Upper lobe of right lung (tissue), 1 donor: ENCODE results near the gene PCDHGC3. TPM values are rescaled to one million over a fixed set of nuclear protein-coding genes. Genes with fewer than 3 reads are reported as not detected.

Experiments
- ATAC-seq: fragments of 200-7000 bp; cut with Tn5 transposase; one replicate; pipeline ENCODE4 v1.9.1; 2020; ENCODE audit warnings: mild to moderate bottlenecking, moderate library complexity
- DNase-seq: peaks from one replicate; pipeline ENCODE4 v3.0.0-alpha.2; 2020
- H3K27ac ChIP-seq: fragments of 200-600 bp; one replicate; pipeline ENCODE4 v1.8.0; 2022
- H3K27me3 ChIP-seq: fragments of 200-600 bp; one replicate; pipeline ENCODE4 v1.8.0; 2022; ENCODE audit warnings: mild to moderate bottlenecking
- H3K36me3 ChIP-seq: fragments of 200-600 bp; one replicate; pipeline ENCODE4 v1.8.0; 2022
- H3K4me1 ChIP-seq: fragments of 200-600 bp; one replicate; pipeline ENCODE4 v1.8.0; 2022
- H3K4me3 ChIP-seq: fragments of 200-600 bp; one replicate; pipeline ENCODE4 v1.8.0; 2022; ENCODE audit warnings: mild to moderate bottlenecking
- H3K9me3 ChIP-seq: fragments of 200-600 bp; one replicate; pipeline ENCODE4 v1.8.0; 2022
- intact Hi-C: fragments of 100-400 bp; cut with DNase I; formaldehyde crosslinking; loops from one replicate; pipeline ENCODE4 v1.11.0; 2022
- total RNA-seq: library from RNA; stranded (reverse); fragmentation: NEBNext Ultra II Directional; extraction: Animal tissue kit (Norgen Biotek cat#: 25700); gene quantifications from one replicate; pipeline ENCODE4 v1.2.1, GENCODE V29; 2021
- TF ChIP-seq, protein P1 (sequence below): fragments of 200-600 bp; IDR thresholded peaks from one replicate; pipeline ENCODE4 v1.8.0; 2022; ENCODE audit warnings: antibody characterized with exemption
- donor health status: DM: no; HTN: yes; CAD: no; lungs with severe emphysema.

The PCDHGC3 gene
- total RNA-seq, 1 donor from 2014 or later, result 109 TPM

DNA sequence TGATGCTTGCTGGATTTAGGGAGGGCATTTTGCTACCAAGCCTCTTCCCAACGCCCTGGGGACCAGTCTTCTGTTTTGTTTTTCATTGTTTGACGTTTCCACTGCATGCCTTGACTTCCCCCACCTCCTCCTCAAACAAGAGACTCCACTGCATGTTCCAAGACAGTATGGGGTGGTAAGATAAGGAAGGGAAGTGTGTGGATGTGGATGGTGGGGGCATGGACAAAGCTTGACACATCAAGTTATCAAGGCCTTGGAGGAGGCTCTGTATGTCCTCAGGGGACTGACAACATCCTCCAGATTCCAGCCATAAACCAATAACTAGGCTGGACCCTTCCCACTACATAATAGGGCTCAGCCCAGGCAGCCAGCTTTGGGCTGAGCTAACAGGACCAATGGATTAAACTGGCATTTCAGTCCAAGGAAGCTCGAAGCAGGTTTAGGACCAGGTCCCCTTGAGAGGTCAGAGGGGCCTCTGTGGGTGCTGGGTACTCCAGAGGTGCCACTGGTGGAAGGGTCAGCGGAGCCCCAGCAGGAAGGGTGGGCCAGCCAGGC, 36.1 kb downstream of the PCDHGC3 start:
- no peak for DNase-seq
- H3K27me3 ChIP-seq, result no peaks in the 10 kb centered on the region
- H3K4me3 ChIP-seq, result no peak overlapping the region
- H3K27ac ChIP-seq, result peak overlapping the region; percentile 76
- no peak for ATAC-seq
- TF ChIP-seq, protein P1, sequence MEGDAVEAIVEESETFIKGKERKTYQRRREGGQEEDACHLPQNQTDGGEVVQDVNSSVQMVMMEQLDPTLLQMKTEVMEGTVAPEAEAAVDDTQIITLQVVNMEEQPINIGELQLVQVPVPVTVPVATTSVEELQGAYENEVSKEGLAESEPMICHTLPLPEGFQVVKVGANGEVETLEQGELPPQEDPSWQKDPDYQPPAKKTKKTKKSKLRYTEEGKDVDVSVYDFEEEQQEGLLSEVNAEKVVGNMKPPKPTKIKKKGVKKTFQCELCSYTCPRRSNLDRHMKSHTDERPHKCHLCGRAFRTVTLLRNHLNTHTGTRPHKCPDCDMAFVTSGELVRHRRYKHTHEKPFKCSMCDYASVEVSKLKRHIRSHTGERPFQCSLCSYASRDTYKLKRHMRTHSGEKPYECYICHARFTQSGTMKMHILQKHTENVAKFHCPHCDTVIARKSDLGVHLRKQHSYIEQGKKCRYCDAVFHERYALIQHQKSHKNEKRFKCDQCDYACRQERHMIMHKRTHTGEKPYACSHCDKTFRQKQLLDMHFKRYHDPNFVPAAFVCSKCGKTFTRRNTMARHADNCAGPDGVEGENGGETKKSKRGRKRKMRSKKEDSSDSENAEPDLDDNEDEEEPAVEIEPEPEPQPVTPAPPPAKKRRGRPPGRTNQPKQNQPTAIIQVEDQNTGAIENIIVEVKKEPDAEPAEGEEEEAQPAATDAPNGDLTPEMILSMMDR, result no peak
- peaks cover 23% of the 10 kb centered on the region for H3K36me3 ChIP-seq
- peaks cover 43% of the 10 kb centered on the region for H3K4me1 ChIP-seq
- no peaks in the 10 kb centered on the region for H3K9me3 ChIP-seq
- intact Hi-C loops, result no loop called here

DNA sequence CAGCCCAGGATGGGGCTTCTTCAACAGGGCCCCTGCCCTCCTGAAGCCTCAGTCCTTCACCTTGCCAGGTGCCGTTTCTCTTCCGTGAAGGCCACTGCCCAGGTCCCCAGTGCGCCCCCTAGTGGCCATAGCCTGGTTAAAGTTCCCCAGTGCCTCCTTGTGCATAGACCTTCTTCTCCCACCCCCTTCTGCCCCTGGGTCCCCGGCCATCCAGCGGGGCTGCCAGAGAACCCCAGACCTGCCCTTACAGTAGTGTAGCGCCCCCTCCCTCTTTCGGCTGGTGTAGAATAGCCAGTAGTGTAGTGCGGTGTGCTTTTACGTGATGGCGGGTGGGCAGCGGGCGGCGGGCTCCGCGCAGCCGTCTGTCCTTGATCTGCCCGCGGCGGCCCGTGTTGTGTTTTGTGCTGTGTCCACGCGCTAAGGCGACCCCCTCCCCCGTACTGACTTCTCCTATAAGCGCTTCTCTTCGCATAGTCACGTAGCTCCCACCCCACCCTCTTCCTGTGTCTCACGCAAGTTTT, 36.7 kb downstream of the PCDHGC3 start:
- peaks cover 26% of the 10 kb centered on the region for H3K36me3 ChIP-seq
- TF ChIP-seq, protein P1, result peak; percentile 85
- H3K27me3 ChIP-seq, result no peaks in the 10 kb centered on the region
- DNase-seq (peak; percentile 91), ATAC-seq (peak; percentile 73)
- H3K4me1 ChIP-seq, result peaks cover 43% of the 10 kb centered on the region
- no peaks in the 10 kb centered on the region for H3K9me3 ChIP-seq
- peak overlapping the region; percentile 76 for H3K27ac ChIP-seq
- peak overlapping the region; percentile 56 for H3K4me3 ChIP-seq
- intact Hi-C loops, result no loop called here

DNA sequence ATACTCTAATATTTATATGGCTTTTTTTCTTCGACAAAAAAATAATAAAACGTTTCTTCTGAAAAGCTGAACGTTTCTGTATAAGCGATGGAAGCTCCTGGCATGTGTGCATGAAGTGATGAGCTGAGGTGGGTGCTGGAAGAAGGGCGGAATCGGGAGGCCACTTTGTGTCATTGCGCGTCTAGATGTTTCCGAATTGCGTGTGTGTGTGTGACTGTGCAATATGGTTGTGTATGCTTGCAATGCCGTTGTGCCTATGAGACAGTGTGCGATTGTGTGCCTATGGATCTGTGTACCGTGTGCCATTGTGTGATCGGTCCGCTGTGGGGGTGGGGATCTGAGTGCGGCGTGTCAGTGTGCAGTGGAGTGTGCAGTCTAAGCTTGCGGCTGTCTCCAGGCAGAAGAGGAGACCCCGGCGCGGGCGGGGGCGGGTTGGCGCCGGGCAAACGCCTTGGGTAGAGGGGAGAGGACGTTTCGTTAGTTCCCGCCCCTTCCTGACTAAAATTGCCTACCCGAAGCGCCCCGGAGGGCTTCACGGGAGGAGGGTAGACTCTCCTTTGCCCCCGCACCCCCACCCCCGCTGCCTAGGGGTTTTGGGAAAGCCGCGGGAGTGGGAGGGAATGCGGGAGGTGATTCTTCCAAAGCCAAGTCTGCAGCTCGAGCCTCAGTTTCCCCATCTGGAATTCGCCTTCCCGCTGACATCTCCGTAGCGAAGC, 37.3 kb downstream of the PCDHGC3 start:
- intact Hi-C loops, result no loop called here
- DNase-seq, result no peak
- peak overlapping the region; percentile 56 for H3K4me3 ChIP-seq
- TF ChIP-seq, protein P1, result no peak
- H3K27ac ChIP-seq, result peak overlapping the region; percentile 76
- peaks cover 42% of the 10 kb centered on the region for H3K4me1 ChIP-seq
- no peaks in the 10 kb centered on the region for H3K9me3 ChIP-seq
- ATAC-seq, result peak; percentile 21
- peaks cover 30% of the 10 kb centered on the region for H3K36me3 ChIP-seq
- H3K27me3 ChIP-seq, result no peaks in the 10 kb centered on the region

DNA sequence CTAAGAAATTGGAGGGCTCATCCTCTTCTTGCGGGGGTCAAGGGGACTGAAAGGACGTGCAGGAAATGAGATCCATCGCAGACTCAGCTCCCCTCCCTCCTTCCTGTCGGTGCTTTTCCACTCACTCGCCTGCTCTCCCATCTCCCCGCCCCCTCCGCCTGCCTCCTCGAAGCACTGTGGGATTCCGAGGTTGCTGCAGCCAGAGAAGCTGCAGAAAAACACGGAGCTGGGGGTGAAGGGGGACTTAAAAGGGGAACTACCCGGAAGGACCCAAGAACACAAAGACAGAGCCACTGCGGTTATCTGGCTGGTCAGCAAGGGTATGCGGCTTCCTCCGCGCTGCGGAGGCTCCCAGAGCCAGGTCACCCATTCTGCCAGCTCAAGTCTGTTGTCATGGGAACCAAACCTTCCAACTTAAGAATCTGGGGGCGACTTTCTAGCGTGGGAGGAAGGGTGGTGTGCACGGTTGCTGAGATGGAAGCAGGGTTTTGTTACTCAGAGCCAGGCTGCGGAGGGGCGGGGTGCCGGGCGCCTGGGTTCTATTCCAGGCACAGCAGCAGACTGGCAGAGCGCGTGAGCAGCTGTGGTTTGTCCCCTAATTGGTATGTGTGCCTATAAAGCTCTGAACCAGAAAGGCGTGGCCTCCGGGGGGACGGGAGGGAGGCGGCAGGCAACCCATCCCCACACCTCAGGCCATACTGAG, 38.0 kb downstream of the PCDHGC3 start:
- peak overlapping the region; percentile 56 for H3K4me3 ChIP-seq
- no peaks in the 10 kb centered on the region for H3K27me3 ChIP-seq
- peaks cover 43% of the 10 kb centered on the region for H3K4me1 ChIP-seq
- no peaks in the 10 kb centered on the region for H3K9me3 ChIP-seq
- intact Hi-C loops, result no loop called here
- peaks cover 36% of the 10 kb centered on the region for H3K36me3 ChIP-seq
- TF ChIP-seq, protein P1, result no peak
- ATAC-seq, result peak; percentile 54
- peak overlapping the region; percentile 76 for H3K27ac ChIP-seq
- DNase-seq, result peak; percentile 81

DNA sequence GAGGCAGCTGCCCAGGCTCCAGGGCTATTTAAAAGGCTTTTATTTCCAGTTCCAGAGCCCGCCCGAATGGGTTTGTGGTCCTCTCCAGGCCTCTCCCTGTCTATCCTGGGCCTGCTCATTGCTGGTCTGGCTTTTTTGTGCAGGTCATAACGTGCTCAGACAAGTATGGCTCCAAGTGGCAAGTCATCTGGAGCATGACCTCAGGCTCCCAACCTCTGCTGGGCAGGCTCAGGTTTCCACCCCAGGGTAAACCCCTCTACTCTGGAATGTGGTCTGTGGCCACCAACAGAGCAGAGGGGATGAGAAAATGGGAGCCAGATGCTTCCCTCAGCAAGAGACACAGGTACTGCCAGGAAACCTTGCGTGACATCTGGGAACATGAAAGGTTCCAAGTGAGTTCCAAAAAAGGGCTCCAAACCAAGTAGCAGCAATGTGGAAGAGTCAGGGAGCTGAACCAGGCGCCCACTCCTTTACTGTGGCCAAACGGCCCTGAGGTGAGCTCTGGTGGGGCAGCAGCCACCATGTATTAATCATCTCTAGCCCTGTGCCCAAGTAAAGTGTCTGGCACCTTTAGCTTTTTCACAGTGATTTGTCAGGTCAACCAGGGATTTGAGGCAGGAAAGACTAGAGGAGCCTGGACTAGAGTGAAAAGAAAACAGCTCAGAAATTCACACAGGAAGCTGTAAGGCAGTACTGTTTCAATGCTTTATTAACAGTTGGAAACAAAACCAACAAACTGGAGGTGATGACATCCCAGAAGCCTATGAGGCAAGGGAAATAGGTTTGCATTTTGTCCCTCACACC, 38.8 kb downstream of the PCDHGC3 start:
- DNase-seq, result no peak
- peak overlapping the region; percentile 76 for H3K27ac ChIP-seq
- TF ChIP-seq, protein P1, result no peak
- H3K9me3 ChIP-seq, result no peaks in the 10 kb centered on the region
- no peaks in the 10 kb centered on the region for H3K27me3 ChIP-seq
- peak overlapping the region; percentile 56 for H3K4me3 ChIP-seq
- H3K36me3 ChIP-seq, result peaks cover 42% of the 10 kb centered on the region
- no peak for ATAC-seq
- peaks cover 44% of the 10 kb centered on the region for H3K4me1 ChIP-seq
- intact Hi-C loops, result no loop called here
